Ovary (tissue), 3 donors: ENCODE data around the gene FAM8A1.

Experiments used
- EP300 ChIP-seq: sonication (generic); formaldehyde crosslinking; IDR thresholded peaks from one replicate; pipeline ENCODE4 v1.6.1; 2017; ENCODE audit warnings: antibody characterized with exemption
- TF ChIP-seq, protein P1 (sequence below), 3 donors: fragments of 450-650 bp in 2 of 3; fragments of 200-600 bp in 1 of 3; IDR thresholded peaks; one replicate each; pipeline versions ENCODE4 v1.5.1 to v1.8.0; 2016 to 2022; ENCODE audit warnings: antibody characterized with exemption in 3 of 3, mild to moderate bottlenecking in 1 of 3
- donor health status: DM: no; HTN: no; CAD: no.

DNA sequence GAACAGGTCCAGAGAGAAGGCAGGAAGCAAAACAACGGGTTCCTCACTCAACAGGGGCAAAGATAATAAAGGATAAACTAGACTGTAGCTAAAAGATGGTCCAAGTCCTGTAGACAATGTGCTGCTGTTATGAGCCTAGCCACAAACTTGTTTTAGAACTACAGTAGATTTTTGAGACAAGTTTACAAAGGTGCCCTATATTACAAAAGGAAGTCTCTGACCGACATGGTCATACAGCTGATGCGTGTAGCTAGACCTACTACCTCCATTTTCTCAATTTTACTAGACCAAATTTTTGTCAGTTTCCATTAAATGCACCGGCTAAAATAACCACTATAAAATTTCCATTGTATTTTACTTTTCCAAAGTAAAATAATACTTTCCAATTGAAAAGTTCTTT is 11.9 kb downstream of the FAM8A1 start:
- TF ChIP-seq, protein P1, sequence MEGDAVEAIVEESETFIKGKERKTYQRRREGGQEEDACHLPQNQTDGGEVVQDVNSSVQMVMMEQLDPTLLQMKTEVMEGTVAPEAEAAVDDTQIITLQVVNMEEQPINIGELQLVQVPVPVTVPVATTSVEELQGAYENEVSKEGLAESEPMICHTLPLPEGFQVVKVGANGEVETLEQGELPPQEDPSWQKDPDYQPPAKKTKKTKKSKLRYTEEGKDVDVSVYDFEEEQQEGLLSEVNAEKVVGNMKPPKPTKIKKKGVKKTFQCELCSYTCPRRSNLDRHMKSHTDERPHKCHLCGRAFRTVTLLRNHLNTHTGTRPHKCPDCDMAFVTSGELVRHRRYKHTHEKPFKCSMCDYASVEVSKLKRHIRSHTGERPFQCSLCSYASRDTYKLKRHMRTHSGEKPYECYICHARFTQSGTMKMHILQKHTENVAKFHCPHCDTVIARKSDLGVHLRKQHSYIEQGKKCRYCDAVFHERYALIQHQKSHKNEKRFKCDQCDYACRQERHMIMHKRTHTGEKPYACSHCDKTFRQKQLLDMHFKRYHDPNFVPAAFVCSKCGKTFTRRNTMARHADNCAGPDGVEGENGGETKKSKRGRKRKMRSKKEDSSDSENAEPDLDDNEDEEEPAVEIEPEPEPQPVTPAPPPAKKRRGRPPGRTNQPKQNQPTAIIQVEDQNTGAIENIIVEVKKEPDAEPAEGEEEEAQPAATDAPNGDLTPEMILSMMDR (IDR thresholded peaks at IDR 0.05) = no peak
- no peak for TF ChIP-seq EP300
